GM12878 (cell line): ENCODE data around the gene CAMTA1. TPM values are rescaled to one million over a fixed set of nuclear protein-coding genes. Genes with fewer than 3 reads are reported as not detected.

Experiments used
- ATAC-seq: fragments of 200-7000 bp; cut with Tn5 transposase; 3 replicates; pipeline ENCODE4 v1.9.1; 2020; ENCODE audit warnings: mild to moderate bottlenecking, moderate library complexity
- BruUV-seq: library from RNA; stranded (reverse); fragments of 400-500 nt; replicated peaks from 2 replicates; lab custom pipeline; 2021; lab: Mats Ljungman, UMichigan
- CTCF ChIA-PET: fragments of 300-600 bp; sonication (Branson Sonifier 250); formaldehyde crosslinking; extraction: SDS; loops from one replicate; lab custom pipeline; 2021; ENCODE audit warnings: inconsistent platforms; lab: Yijun Ruan, JAX
- POLR2A ChIA-PET: fragments of 350-600 bp; formaldehyde crosslinking; extraction: SDS; loops from one replicate; lab custom pipeline; 2021; ENCODE audit warnings: inconsistent platforms; lab: Charles Lee
- RAD21 ChIA-PET: fragments of 300-600 bp; sonication (Branson Sonifier 250); formaldehyde crosslinking; loops from one replicate; lab custom pipeline; 2023; ENCODE audit warnings: antibody characterized with exemption; ENCODE audit not compliant: unreplicated experiment; lab: Charles Lee
- SMC1A ChIA-PET: fragments of 300-600 bp; sonication (Branson Sonifier 250); formaldehyde crosslinking; loops from one replicate; lab custom pipeline; 2023; ENCODE audit not compliant: unreplicated experiment, uncharacterized antibody; lab: Charles Lee
- DNase-seq: peaks from one replicate; pipeline ENCODE4 v3.0.0-alpha.2; 2011; ENCODE audit warnings: low read depth, low spot score
- FAIRE-seq: peaks from 3 replicates; lab custom pipeline; 2011; peaks lifted over from hg19 to GRCh38; lab: Jason Lieb, UNC
- H2AFZ ChIP-seq: 2 replicates; pipeline ENCODE4 v1.6.0; 2011; ENCODE audit warnings: low read depth, low read length, control low read depth; ENCODE audit not compliant: control insufficient read depth
- H3K27ac ChIP-seq: 2 replicates; pipeline ENCODE4 v1.5.1; 2011; ENCODE audit warnings: control low read depth; ENCODE audit not compliant: control insufficient read depth, insufficient read depth
- H3K27me3 ChIP-seq, 2 experiments: replicated peaks in 1 of 2; 2 replicates each; pipeline versions ENCODE4 v1.6.0 to v1.6.1; 2011; ENCODE audit warnings: low read length in 1 of 2; ENCODE audit not compliant: control insufficient read depth in 2 of 2, insufficient read depth in 2 of 2
- H3K36me3 ChIP-seq, 2 experiments: 2 replicates each; pipeline ENCODE4 v1.5.1; 2011; ENCODE audit warnings: low read length in 1 of 2; ENCODE audit not compliant: control insufficient read depth in 2 of 2, insufficient read depth in 2 of 2
- H3K4me1 ChIP-seq: 2 replicates; pipeline ENCODE4 v1.6.1; 2011; ENCODE audit warnings: mild to moderate bottlenecking, low read length, moderate library complexity, mixed read lengths; ENCODE audit not compliant: control insufficient read depth, insufficient read depth
- H3K4me2 ChIP-seq: 2 replicates; pipeline ENCODE4 v1.6.0; 2011; ENCODE audit warnings: control low read depth; ENCODE audit not compliant: control insufficient read depth, insufficient read depth
- H3K4me3 ChIP-seq: fragments of 200-600 bp; sonication (generic); 2 replicates; pipeline ENCODE4 v1.5.1; 2016
- H3K79me2 ChIP-seq: 2 replicates; pipeline ENCODE4 v1.6.0; 2011; ENCODE audit warnings: low read length; ENCODE audit not compliant: control insufficient read depth, insufficient read depth
- H3K9ac ChIP-seq: 2 replicates; pipeline ENCODE4 v1.8.0; 2011; ENCODE audit warnings: low read length, control low read depth, mixed read lengths; ENCODE audit not compliant: control insufficient read depth, insufficient read depth
- H3K9me3 ChIP-seq: replicated peaks from 3 replicates; pipeline ENCODE4 v1.5.1; 2011; ENCODE audit warnings: mild to moderate bottlenecking, low read length; ENCODE audit not compliant: control insufficient read depth, insufficient read depth
- H4K20me1 ChIP-seq: 2 replicates; pipeline ENCODE4 v1.6.0; 2011; ENCODE audit not compliant: control insufficient read depth, insufficient read depth
- ATF2 ChIP-seq: IDR thresholded peaks from 2 replicates; pipeline ENCODE4 v1.6.1; 2012; ENCODE audit warnings: low read length, inconsistent platforms
- BMI1 ChIP-seq: fragments of 450-650 bp; IDR thresholded peaks from 2 replicates; pipeline ENCODE4 v1.6.1; 2016; ENCODE audit warnings: mild to moderate bottlenecking, moderate library complexity, borderline replicate concordance
- CEBPZ ChIP-seq: fragments of 150-350 bp; IDR thresholded peaks from 2 replicates; pipeline ENCODE4 v1.6.1; 2016; ENCODE audit warnings: low read depth, low read length
- ELK1 ChIP-seq: IDR thresholded peaks from 2 replicates; pipeline ENCODE4 v1.6.1; 2012; ENCODE audit warnings: low read depth, low read length, improper control_type of control experiment
- IRF5 ChIP-seq: fragments of 450-650 bp; IDR thresholded peaks from 2 replicates; pipeline ENCODE4 v1.6.1; 2017; ENCODE audit warnings: borderline replicate concordance
- KDM1A ChIP-seq: fragments of 200-600 bp; sonication (generic); IDR thresholded peaks from 2 replicates; pipeline ENCODE4 v1.6.1; 2016; ENCODE audit warnings: borderline replicate concordance
- MTA2 ChIP-seq: fragments of 450-650 bp; IDR thresholded peaks from 2 replicates; pipeline ENCODE4 v1.6.1; 2016; ENCODE audit warnings: low read depth, mild to moderate bottlenecking, moderate library complexity
- NFIC ChIP-seq: IDR thresholded peaks from 2 replicates; pipeline ENCODE4 v1.6.1; 2012; ENCODE audit warnings: low read depth, mild to moderate bottlenecking, inconsistent platforms, low read length, moderate library complexity
- PML ChIP-seq: IDR thresholded peaks from 2 replicates; pipeline ENCODE4 v1.6.1; 2012; ENCODE audit warnings: low read length, inconsistent platforms
- RAD21 ChIP-seq: IDR thresholded peaks from 2 replicates; pipeline ENCODE4 v1.6.1; 2011; ENCODE audit warnings: mild to moderate bottlenecking, low read depth, low read length, moderate library complexity; ENCODE audit not compliant: insufficient read depth
- RELA ChIP-seq: fragments of 450-650 bp; IDR thresholded peaks from 2 replicates; pipeline ENCODE4 v1.8.0; 2014; ENCODE audit warnings: borderline replicate concordance; ENCODE audit not compliant: partially characterized antibody
- SREBF1 ChIP-seq: IDR thresholded peaks from 2 replicates; pipeline ENCODE4 v1.6.1; 2012; ENCODE audit warnings: mild to moderate bottlenecking, low read length
- TCF12 ChIP-seq: IDR thresholded peaks from 2 replicates; pipeline ENCODE4 v1.6.1; 2011; ENCODE audit warnings: low read depth, mild to moderate bottlenecking, low read length
- YBX1 ChIP-seq: fragments of 450-650 bp; IDR thresholded peaks from 2 replicates; pipeline ENCODE4 v1.6.1; 2016; ENCODE audit warnings: antibody characterized with exemption
- ZBED1 ChIP-seq: IDR thresholded peaks from 2 replicates; pipeline ENCODE4 v1.6.1; 2016; ENCODE audit warnings: borderline replicate concordance
- ZNF274 ChIP-seq: IDR thresholded peaks from one replicate; pipeline ENCODE4 v1.8.0; 2011; ENCODE audit not compliant: insufficient read length, insufficient read depth
- WGBS: methylation state at CpG from one replicate; pipeline ENCODE4 v1.1.6; 2016; ENCODE audit warnings: low lambda C conversion rate; ENCODE audit not compliant: insufficient replicate concordance, insufficient coverage; ENCODE audit errors: missing lambda C conversion rate; 5-methylcytosine and 5-hydroxymethylcytosine counted together
- in situ Hi-C: fragments of 300-500 bp; cut with MboI; formaldehyde crosslinking; loops from 9 replicates; pipeline ENCODE4 v1.14.3; 2018; ENCODE audit warnings: mixed read lengths
- intact Hi-C: fragments of 100-400 bp; cut with micrococcal nuclease; formaldehyde crosslinking; loops from one replicate; pipeline ENCODE4 v1.14.2; 2022; ENCODE audit not compliant: unreplicated experiment
- polyA plus RNA-seq, 11 experiments: library from polyadenylated mRNA; depleted of rRNA in 4 of 11; unstranded in 6 of 11; stranded (reverse) in 5 of 11; fragments of >200 nt; fragmentation: Nextera tagmentation in 4 of 11; fragmentation: Illumina TruSeq in 1 of 11; extraction: Ambion mirVana in 4 of 11; extraction: Trizol in 1 of 11; gene quantifications; 1 replicate in 1 of 11; 2 replicates in 10 of 11; pipeline versions ENCODE4 v1.2.1 to v1.2.3, GENCODE V29; 2011 to 2016; ENCODE audit warnings: inconsistent platforms in 2 of 11, missing spikeins in 2 of 11, low read depth in 1 of 11
- total RNA-seq, 4 experiments: library from RNA; depleted of rRNA in 3 of 4; stranded (reverse); fragments of >200 nt in 3 of 4; fragmentation: Illumina TruSeq in 1 of 4; extraction: Trizol in 1 of 4; gene quantifications; 2 replicates each; pipeline versions ENCODE4 v1.2.1 to v1.2.3, GENCODE V29; 2013 to 2021

The CAMTA1 gene
- total and polyA plus RNA-seq, 10 of the 15 experiments (the other 5 are each of a cell fraction or from before 2014, with no cell fraction given) = 37.7 to 148 (median 76.4) TPM

- ChIA-PET CTCF (no interaction called here), RAD21 (no interaction called here), SMC1A (no interaction called here), POLR2A (no interaction called here)
- 55% methylated on average over 8 of the region's 8 CpGs for WGBS
- no peaks in the 10 kb centered on the region; a peak in 2 of 4 replicates for H3K27me3 ChIP-seq
- H3K9ac ChIP-seq = no peak overlapping the region
- H3K36me3 ChIP-seq = no peaks in the 10 kb centered on the region
- intact Hi-C loops (no loop called here), in situ Hi-C loops (no loop called here)
- H4K20me1 ChIP-seq = no peaks in the 10 kb centered on the region
- TF ChIP-seq SREBF1 = no peak
- no peak for TF ChIP-seq ATF2
- no peak for TF ChIP-seq ZNF274
- no peak for TF ChIP-seq ELK1
- no peak for TF ChIP-seq NFIC
- TF ChIP-seq TCF12 = no peak
- no peak for TF ChIP-seq RAD21
- no peak for TF ChIP-seq MTA2
- no peak for TF ChIP-seq KDM1A
- TF ChIP-seq ZBED1 = no peak
- TF ChIP-seq YBX1 = no peak
- no peak for TF ChIP-seq PML
- TF ChIP-seq BMI1 = no peak
- no peak for TF ChIP-seq IRF5
- no peak for TF ChIP-seq RELA
- TF ChIP-seq CEBPZ = no peak
- H3K79me2 ChIP-seq = no peaks in the 10 kb centered on the region
- BruUV-seq = no TSS peak
- ATAC-seq (no peak), FAIRE-seq (no peak), DNase-seq (no peak)
- H3K4me1 ChIP-seq = no peaks in the 10 kb centered on the region
- H2AFZ ChIP-seq = no peak overlapping the region
- H3K27ac ChIP-seq = no peak overlapping the region
- H3K4me2 ChIP-seq = no peak overlapping the region
- H3K4me3 ChIP-seq = no peak overlapping the region
- no peaks in the 10 kb centered on the region; the same call in 2 of the 3 replicates for H3K9me3 ChIP-seq
Measured at GRCh38 chr1:7313081-7313546, 527.9 kb downstream of the CAMTA1 start.
